Measurements from ENCODE around the gene GABRB1. TPM values are rescaled to one million over a fixed set of nuclear protein-coding genes. Genes with fewer than 3 reads are reported as not detected.
A peak's percentile ranks its signal among the peaks of the same experiment; 100 is the strongest.

The GABRB1 gene
- total RNA-seq, 1 donor from 2014 or later = not detected

GRCh38 chr4:47466056-47466785 is 434.9 kb downstream of the GABRB1 start:
- no peak for DNase-seq (ENCODE audit: low spot score)

- peak; percentile 35 for DNase-seq (ENCODE audit: low spot score)
These were observed 437.5 kb downstream of the GABRB1 start for GRCh38 chr4:47468706-47469365.

GRCh38 chr4:47469951-47470350 is 438.6 kb downstream of the GABRB1 start:
- DNase-seq (ENCODE audit: low spot score) = no peak

GRCh38 chr4:47471064-47471463 is 439.7 kb downstream of the GABRB1 start:
- DNase-seq (ENCODE audit: low spot score) = no peak

GRCh38 chr4:47471591-47471990 is 440.2 kb downstream of the GABRB1 start:
- no peak for DNase-seq (ENCODE audit: low spot score)

- peak; percentile 57 for DNase-seq (ENCODE audit: low spot score)
These were observed 441.9 kb downstream of the GABRB1 start for GRCh38 chr4:47473141-47473750.

GRCh38 chr4:47474799-47475198 is 443.4 kb downstream of the GABRB1 start:
- DNase-seq (ENCODE audit: low spot score) = no peak

GRCh38 chr4:47475411-47475810 is 444.0 kb downstream of the GABRB1 start:
- no peak for DNase-seq (ENCODE audit: low spot score)

Other genes with a start within 250 kb of the GABRB1 start
- not detected for gene COX7B2, start 122.3 kb upstream of the GABRB1 start, total RNA-seq (ENCODE audit: insufficient read depth, low replicate concordance)
- 5.3 TPM for gene GABRA4, start 38.0 kb upstream of the GABRB1 start, total RNA-seq (ENCODE audit: insufficient read depth, low replicate concordance)